Measurements from ENCODE around the gene CCNQ. TPM values are rescaled to one million over a fixed set of nuclear protein-coding genes. Genes with fewer than 3 reads are reported as not detected.

CCNQ gene
- total RNA-seq, 4 donors from 2014 or later: 30.7 to 57.7 (median 51.4) TPM

GRCh38 chrX:153544727-153545126 is 54.2 kb downstream of the CCNQ start:
- no peaks in the 10 kb centered on the region for H3K9me3 ChIP-seq
- ATAC-seq: no peak
- WGBS, 2 donors (ENCODE audit: low coverage in 1 of 2): no CpG with 5 or more reads among the region's 8 CpGs

GRCh38 chrX:153539979-153540358 is 59.0 kb downstream of the CCNQ start:
- Histone ChIP-seq H3K36me3 (no peaks in the 10 kb centered on the region), H3K27me3 (no peaks in the 10 kb centered on the region), H3K27ac (no peak overlapping the region), H3K4me3 (no peak overlapping the region), H3K4me1 (no peaks in the 10 kb centered on the region), H3K9me3 (no peaks in the 10 kb centered on the region)
- 33% methylated on average over 1 of the region's 9 CpGs; no CpG with 5 or more reads in 1 of the 2 donors for WGBS, 2 donors (ENCODE audit: low coverage in 1 of 2)
- no peak for TF ChIP-seq POLR2AphosphoS5 (IDR thresholded peaks at IDR 0.05)
- TF ChIP-seq EP300 (IDR thresholded peaks at IDR 0.05): no peak
- TF ChIP-seq POLR2A (IDR thresholded peaks at IDR 0.05): no peak
- no peak for TF ChIP-seq CTCF (IDR thresholded peaks at IDR 0.05)
- no peak for ATAC-seq

More at GRCh38 chrX:153544727-153545126, 54.2 kb downstream of the CCNQ start:
- no peak overlapping the region for H3K27ac ChIP-seq
- H3K4me1 ChIP-seq: no peaks in the 10 kb centered on the region
- H3K36me3 ChIP-seq: no peaks in the 10 kb centered on the region
- TF ChIP-seq POLR2AphosphoS5 (IDR thresholded peaks at IDR 0.05) (no peak), CTCF (IDR thresholded peaks at IDR 0.05) (no peak), POLR2A (IDR thresholded peaks at IDR 0.05) (no peak), EP300 (IDR thresholded peaks at IDR 0.05) (no peak)
- H3K4me3 ChIP-seq: no peak overlapping the region
- no peaks in the 10 kb centered on the region for H3K27me3 ChIP-seq

DNA sequence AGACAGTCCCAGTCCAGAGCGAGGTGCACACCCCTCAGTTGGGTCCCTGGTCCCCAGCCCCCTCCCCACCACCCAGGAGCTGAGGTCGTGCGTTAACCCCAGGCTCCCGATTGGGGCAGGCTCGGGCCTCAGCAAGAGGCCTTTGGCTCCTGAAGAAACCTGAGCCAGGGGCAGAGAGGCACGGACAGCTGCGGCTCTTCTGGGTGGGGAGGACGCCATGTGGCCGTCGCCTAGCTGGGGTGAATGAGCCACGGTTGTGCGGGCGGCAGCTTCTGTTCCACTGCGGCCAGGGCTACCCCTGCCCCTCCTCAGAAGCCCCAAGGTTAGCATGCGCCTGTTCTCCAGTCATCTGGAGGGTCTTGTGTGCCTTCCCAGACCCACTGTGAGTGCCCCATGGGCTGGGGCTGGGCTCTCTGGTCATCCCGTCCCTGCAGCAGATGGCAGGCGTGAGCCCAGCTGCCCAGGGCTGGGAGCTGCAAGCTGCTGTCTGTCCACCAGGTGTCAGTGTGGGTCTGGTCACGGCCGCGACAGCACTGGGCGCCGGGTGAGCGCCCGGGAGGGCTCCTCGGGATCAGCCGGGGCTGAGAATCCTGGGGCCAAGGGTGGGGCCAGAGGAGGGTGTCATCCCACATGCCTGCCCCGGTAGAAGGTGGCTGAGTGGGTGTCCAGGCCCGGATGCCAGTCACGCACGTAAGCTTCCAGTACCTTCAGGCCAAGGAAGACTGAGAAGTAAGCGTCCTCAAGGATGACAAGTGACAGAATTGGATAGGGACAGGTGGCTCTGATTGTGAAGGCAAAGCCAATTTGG is 59.6 kb downstream of the CCNQ start:
- WGBS, 2 donors (ENCODE audit: low coverage in 1 of 2): no CpG with 5 or more reads among the region's 31 CpGs
- ATAC-seq: peak; percentile 74
- Histone ChIP-seq H3K36me3 (no peaks in the 10 kb centered on the region), H3K27me3 (no peaks in the 10 kb centered on the region), H3K9me3 (no peaks in the 10 kb centered on the region), H3K4me1 (no peaks in the 10 kb centered on the region), H3K4me3 (no peak overlapping the region), H3K27ac (no peak overlapping the region)
- TF ChIP-seq CTCF (IDR thresholded peaks at IDR 0.05): peak in 3 of 4 experiments; percentile 75 to 88 (median 80)
- TF ChIP-seq EP300 (IDR thresholded peaks at IDR 0.05): no peak
- no peak for TF ChIP-seq POLR2AphosphoS5 (IDR thresholded peaks at IDR 0.05)
- no peak for TF ChIP-seq POLR2A (IDR thresholded peaks at IDR 0.05)

DNA sequence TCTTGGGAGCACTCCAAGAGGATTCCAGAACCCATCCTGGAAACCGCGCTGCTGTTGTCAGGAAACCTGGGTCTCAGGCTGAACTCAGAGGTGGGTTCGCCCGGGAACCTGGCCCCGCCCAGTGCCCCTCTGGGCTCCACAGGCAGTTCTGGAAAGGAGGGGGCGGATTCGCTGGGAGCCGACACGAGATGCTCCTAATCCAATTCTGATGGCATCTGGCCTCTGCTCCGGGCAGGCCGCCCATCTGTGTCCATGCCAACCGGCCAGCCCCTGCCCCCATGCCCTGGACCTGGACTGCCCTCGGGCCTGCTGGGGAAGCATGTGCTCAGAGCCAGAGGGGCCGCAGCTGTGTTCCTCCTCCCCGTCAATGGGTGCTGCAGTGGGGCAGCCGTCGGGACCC is 60.5 kb downstream of the CCNQ start:
- WGBS, 2 donors (ENCODE audit: low coverage in 1 of 2): no CpG with 5 or more reads among the region's 17 CpGs
- TF ChIP-seq EP300 (IDR thresholded peaks at IDR 0.05) (no peak), CTCF (IDR thresholded peaks at IDR 0.05) (no peak), POLR2A (IDR thresholded peaks at IDR 0.05) (no peak), POLR2AphosphoS5 (IDR thresholded peaks at IDR 0.05) (no peak)
- Histone ChIP-seq H3K9me3 (no peaks in the 10 kb centered on the region), H3K4me3 (no peak overlapping the region), H3K27ac (no peak overlapping the region), H3K36me3 (no peaks in the 10 kb centered on the region), H3K27me3 (no peaks in the 10 kb centered on the region), H3K4me1 (no peaks in the 10 kb centered on the region)
- no peak for ATAC-seq

Other genes with a start within 250 kb of the CCNQ start
- gene PNMA6E, start 197.8 kb downstream of the CCNQ start, total RNA-seq: not detected
- gene ZFP92, start 187.7 kb downstream of the CCNQ start, total RNA-seq: 1 to 10 TPM; 1.5 to 3.8 (median 2.0) TPM
- 1 to 10 TPM in 2 of 4 donors, under 1 TPM in 2; 0.42 to 1.6 (median 0.87) TPM for gene TREX2, start 153.1 kb downstream of the CCNQ start, total RNA-seq
- gene HAUS7, start 128.6 kb downstream of the CCNQ start, total RNA-seq: 10 to 100 TPM; 20.2 to 34.0 (median 28.3) TPM
- 10 to 100 TPM; 10.4 to 49.4 (median 16.5) TPM for gene BGN, start 104.2 kb downstream of the CCNQ start, total RNA-seq
- gene ATP2B3, start 81.5 kb downstream of the CCNQ start, total RNA-seq: under 1 TPM in 3 of 4 donors, not detected in 1; 0.13 to 0.37 (median 0.31) TPM
- not detected for gene DUSP9, start 48.1 kb upstream of the CCNQ start, total RNA-seq
- 10 to 100 TPM; 14.4 to 55.9 (median 30.1) TPM for gene PNCK, start 74.7 kb upstream of the CCNQ start, total RNA-seq
- gene SLC6A8, start 88.8 kb upstream of the CCNQ start, total RNA-seq: 10 to 100 TPM; 25.3 to 86.6 (median 37.9) TPM
- gene BCAP31, start 125.2 kb upstream of the CCNQ start, total RNA-seq: 100 to 1,000 TPM in 2 of 4 donors, 10 to 100 TPM in 2; 76.1 to 125 (median 104) TPM
- gene ABCD1, start 125.7 kb upstream of the CCNQ start, total RNA-seq: 10 to 100 TPM; 14.4 to 38.8 (median 22.0) TPM
- gene PLXNB3, start 165.1 kb upstream of the CCNQ start, total RNA-seq: 10 to 100 TPM in 3 of 4 donors, 1 to 10 TPM in 1; 9.2 to 19.2 (median 16.8) TPM
- gene SRPK3, start 181.9 kb upstream of the CCNQ start, total RNA-seq: 1 to 10 TPM in 3 of 4 donors, not detected in 1; 3.0 to 4.7 (median 4.4) TPM
- gene IDH3G, start 195.2 kb upstream of the CCNQ start, total RNA-seq: 100 to 1,000 TPM in 1 of 4 donors, 10 to 100 TPM in 3; 55.5 to 104 (median 59.7) TPM
- 100 to 1,000 TPM in 2 of 4 donors, 10 to 100 TPM in 2; 75.8 to 126 (median 110) TPM for gene SSR4, start 195.5 kb upstream of the CCNQ start, total RNA-seq
- gene PDZD4, start 231.4 kb upstream of the CCNQ start, total RNA-seq: 10 to 100 TPM; 10.6 to 48.5 (median 26.4) TPM

All from gastroesophageal sphincter (tissue), 4 donors.